SK-N-SH (cell line): ENCODE data around the gene ATF4. TPM values are rescaled to one million over a fixed set of nuclear protein-coding genes. Genes with fewer than 3 reads are reported as not detected.

ENCODE experiments used
- CTCF ChIA-PET: fragments of 300-600, 350-600 bp; formaldehyde crosslinking; extraction: SDS; loops from one replicate; lab custom pipeline; 2021; lab: Yijun Ruan, JAX
- POLR2A ChIA-PET: fragments of 350-600 bp; sonication (Branson Sonifier 250); formaldehyde crosslinking; extraction: SDS; loops from one replicate; lab custom pipeline; 2020; ENCODE audit warnings: antibody characterized with exemption, inconsistent platforms; lab: Yijun Ruan, JAX
- DNase-seq: peaks from one replicate; pipeline ENCODE4 v3.0.0; 2012
- H2AFZ ChIP-seq: fragments of 200-600 bp; sonication (generic); 2 replicates; pipeline ENCODE4 v1.8.1; 2016; ENCODE audit warnings: antibody characterized with exemption, mild to moderate bottlenecking, low read depth
- H3F3A ChIP-seq: fragments of 200-600 bp; sonication (generic); replicated peaks from 2 replicates; pipeline ENCODE3; 2016; ENCODE audit warnings: antibody characterized with exemption, mild to moderate bottlenecking; ENCODE audit not compliant: insufficient read depth
- H3K27ac ChIP-seq, 2 experiments: fragments of 200-500 bp in 1 of 2; fragments of 200-600 bp in 1 of 2; sonication (Bioruptor generic) in 1 of 2; sonication (generic), shearing (Covaris generic) in 1 of 2; 2 replicates each; pipeline versions ENCODE4 v1.5.1 to v1.6.1; 2014 to 2016; ENCODE audit warnings: low read depth in 2 of 2, inconsistent platforms in 1 of 2, low read length in 1 of 2, mild to moderate bottlenecking in 1 of 2, mixed read lengths in 1 of 2
- H3K27me3 ChIP-seq: fragments of 200-600 bp; sonication (generic), shearing (Covaris generic); 2 replicates; pipeline ENCODE4 v1.6.1; 2016; ENCODE audit warnings: mixed run types; ENCODE audit not compliant: insufficient read depth
- H3K36me3 ChIP-seq, 2 experiments: fragments of 200-500 bp in 1 of 2; fragments of 200-600 bp in 1 of 2; sonication (Bioruptor generic) in 1 of 2; sonication (generic) in 1 of 2; replicated peaks in 1 of 2; 2 replicates each; pipeline versions ENCODE3 to v1.5.1; 2014 to 2016; ENCODE audit warnings: low read length in 1 of 2, mild to moderate bottlenecking in 1 of 2; ENCODE audit not compliant: insufficient read depth in 2 of 2, control insufficient read depth in 1 of 2
- H3K4me1 ChIP-seq, 2 experiments: fragments of 200-500 bp in 1 of 2; fragments of 200-600 bp in 1 of 2; sonication (Bioruptor generic) in 1 of 2; sonication (generic), shearing (Covaris generic) in 1 of 2; 2 replicates each; pipeline versions ENCODE4 v1.5.1 to v1.6.1; 2014 to 2016; ENCODE audit warnings: low read depth in 1 of 2, low read length in 1 of 2, mixed run types in 1 of 2; ENCODE audit not compliant: insufficient read depth in 2 of 2, control insufficient read depth in 1 of 2
- H3K4me2 ChIP-seq: fragments of 200-600 bp; sonication (generic), shearing (Covaris generic); 2 replicates; pipeline ENCODE4 v1.6.1; 2017; ENCODE audit warnings: mixed run types
- H3K4me3 ChIP-seq, 2 experiments: fragments of 200-500 bp in 1 of 2; fragments of 200-600 bp in 1 of 2; sonication (Bioruptor generic) in 1 of 2; sonication (generic), shearing (Covaris generic) in 1 of 2; 2 replicates each; pipeline versions ENCODE4 v1.5.1 to v1.8.1; 2014 to 2016; ENCODE audit warnings: low read depth in 2 of 2, inconsistent platforms in 1 of 2, low read length in 1 of 2, mild to moderate bottlenecking in 1 of 2, mixed read lengths in 1 of 2, moderate library complexity in 1 of 2
- H3K79me2 ChIP-seq: fragments of 200-600 bp; sonication (generic); 2 replicates; pipeline ENCODE4 v1.8.1; 2017; ENCODE audit warnings: mild to moderate bottlenecking; ENCODE audit not compliant: insufficient read depth
- H3K9ac ChIP-seq: fragments of 200-600 bp; sonication (generic); 2 replicates; pipeline ENCODE4 v1.6.1; 2017; ENCODE audit warnings: mixed run types
- H3K9me2 ChIP-seq: fragments of 200-600 bp; sonication (generic); 2 replicates; pipeline ENCODE4 v1.6.1; 2017; ENCODE audit warnings: mixed run types
- H3K9me3 ChIP-seq: fragments of 200-600 bp; sonication (generic); 2 replicates; pipeline ENCODE4 v1.6.1; 2017; ENCODE audit warnings: mixed run types, mild to moderate bottlenecking, moderate library complexity
- H4K20me1 ChIP-seq: fragments of 200-600 bp; sonication (generic); 2 replicates; pipeline ENCODE4 v1.6.1; 2017; ENCODE audit warnings: mild to moderate bottlenecking, mixed run types; ENCODE audit not compliant: insufficient read depth
- ELF1 ChIP-seq: IDR thresholded peaks from 2 replicates; pipeline ENCODE4 v1.4.0; 2012
- FOSL2 ChIP-seq: IDR thresholded peaks from 2 replicates; pipeline ENCODE4 v1.4.0; 2012; ENCODE audit warnings: low read depth, mild to moderate bottlenecking, moderate library complexity, borderline replicate concordance
- IRF3 ChIP-seq: fragments of 150-350 bp; IDR thresholded peaks from 2 replicates; pipeline ENCODE4 v1.6.1; 2016; ENCODE audit warnings: mild to moderate bottlenecking, low read depth, low read length
- JUND ChIP-seq: IDR thresholded peaks from 2 replicates; pipeline ENCODE4 v1.4.0; 2012
- POLR2AphosphoS5 ChIP-seq: IDR thresholded peaks from 2 replicates; pipeline ENCODE4 v1.6.1; 2012; ENCODE audit warnings: low read depth, low read length
- REST ChIP-seq: IDR thresholded peaks from 2 replicates; pipeline ENCODE4 v1.6.1; 2012; ENCODE audit warnings: mild to moderate bottlenecking, low read depth, low read length, moderate library complexity
- TEAD4 ChIP-seq: IDR thresholded peaks from 2 replicates; pipeline ENCODE4 v1.4.0; 2012; ENCODE audit warnings: mild to moderate bottlenecking, borderline replicate concordance; ENCODE audit not compliant: insufficient read depth
- WGBS: methylation state at CpG from one replicate; pipeline ENCODE4 v1.1.6; 2017; ENCODE audit warnings: low lambda C conversion rate; 5-methylcytosine and 5-hydroxymethylcytosine counted together
- polyA plus RNA-seq, 3 experiments: library from polyadenylated mRNA; depleted of rRNA; stranded (reverse); fragments of >200 nt; gene quantifications; 2 replicates each; pipeline ENCODE4 v1.2.3, GENCODE V29; 2012
- TF ChIP-seq, protein P1 (sequence below): IDR thresholded peaks from 2 replicates; pipeline ENCODE4 v1.4.0; 2012; ENCODE audit warnings: low read depth, borderline replicate concordance

ATF4 gene
- polyA plus RNA-seq, 1 of the 3 experiments (the other 2 are of a cell fraction) = 375 TPM

DNA sequence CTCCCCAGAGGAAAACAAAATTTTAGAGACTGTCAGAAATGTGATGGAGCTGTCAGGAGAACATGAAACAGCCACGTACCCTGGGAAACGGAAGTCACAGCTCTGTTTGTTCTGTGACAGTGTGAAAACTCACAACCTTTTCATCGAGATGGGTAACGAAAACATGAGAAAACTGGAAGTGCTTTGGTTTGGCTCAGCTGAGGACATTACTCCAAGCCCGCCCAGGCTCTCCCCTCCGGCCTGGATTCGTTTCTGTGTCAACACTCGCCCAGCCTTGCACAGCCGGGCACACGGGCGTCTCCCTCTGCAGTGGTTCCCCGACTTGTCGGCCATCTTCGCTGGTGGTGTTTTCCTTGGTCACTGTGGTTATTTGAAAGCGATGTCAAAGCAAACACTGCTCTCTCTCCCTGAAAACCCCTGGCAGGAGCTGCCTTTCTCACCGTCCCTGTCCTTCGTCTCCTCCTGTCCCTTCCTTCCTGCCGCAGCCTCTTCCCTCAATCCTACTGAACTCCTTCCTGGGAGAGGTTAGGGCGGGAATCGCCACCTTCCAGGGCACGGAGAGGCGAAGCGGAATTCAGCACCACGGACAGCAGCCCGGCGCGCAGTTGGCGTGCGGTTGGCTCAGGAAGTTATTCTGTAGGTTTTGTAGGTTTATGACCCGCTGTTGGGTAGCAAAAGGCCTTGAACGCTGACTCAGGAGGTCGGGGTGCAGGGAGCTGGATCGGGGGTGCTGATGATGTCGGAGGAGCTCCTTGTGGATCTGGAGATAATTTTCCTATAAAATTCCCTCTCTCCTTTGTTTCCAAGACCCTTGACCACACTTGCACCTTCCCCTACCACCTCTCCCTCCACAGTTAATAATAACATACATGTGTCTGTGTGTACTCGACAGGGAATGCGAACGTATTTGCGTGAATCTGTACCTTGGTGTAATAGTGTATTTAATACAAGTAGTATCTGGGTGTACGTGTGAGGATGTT, 25.3 kb downstream of the ATF4 start:
- H2AFZ ChIP-seq = no peak overlapping the region
- H3K27ac ChIP-seq = no peak overlapping the region
- H3F3A ChIP-seq = no peaks in the 10 kb centered on the region
- no peaks in the 10 kb centered on the region for H3K9me2 ChIP-seq
- H3K4me2 ChIP-seq = no peak overlapping the region
- H3K4me1 ChIP-seq = no peaks in the 10 kb centered on the region; a peak in 1 of 4 replicates
- H3K9ac ChIP-seq = no peak overlapping the region
- TF ChIP-seq IRF3 (no peak), REST (peak; percentile 94)
- H3K79me2 ChIP-seq = no peaks in the 10 kb centered on the region
- ChIA-PET POLR2A (no interaction called here), CTCF (interaction anchor here (0.7 to 5.3 kb wide), 4 partner anchors 13 to 490 kb away, joined by 3 to 32 read pairs (median 4); no protein-coding TSS in a partner anchor)
- no peaks in the 10 kb centered on the region for H3K9me3 ChIP-seq
- H3K36me3 ChIP-seq = no peaks in the 10 kb centered on the region
- DNase-seq = no peak
- WGBS = 71% methylated on average over 31 of the region's 39 CpGs
- H3K27me3 ChIP-seq = no peaks in the 10 kb centered on the region
- H3K4me3 ChIP-seq = no peak overlapping the region
- no peaks in the 10 kb centered on the region for H4K20me1 ChIP-seq

DNA sequence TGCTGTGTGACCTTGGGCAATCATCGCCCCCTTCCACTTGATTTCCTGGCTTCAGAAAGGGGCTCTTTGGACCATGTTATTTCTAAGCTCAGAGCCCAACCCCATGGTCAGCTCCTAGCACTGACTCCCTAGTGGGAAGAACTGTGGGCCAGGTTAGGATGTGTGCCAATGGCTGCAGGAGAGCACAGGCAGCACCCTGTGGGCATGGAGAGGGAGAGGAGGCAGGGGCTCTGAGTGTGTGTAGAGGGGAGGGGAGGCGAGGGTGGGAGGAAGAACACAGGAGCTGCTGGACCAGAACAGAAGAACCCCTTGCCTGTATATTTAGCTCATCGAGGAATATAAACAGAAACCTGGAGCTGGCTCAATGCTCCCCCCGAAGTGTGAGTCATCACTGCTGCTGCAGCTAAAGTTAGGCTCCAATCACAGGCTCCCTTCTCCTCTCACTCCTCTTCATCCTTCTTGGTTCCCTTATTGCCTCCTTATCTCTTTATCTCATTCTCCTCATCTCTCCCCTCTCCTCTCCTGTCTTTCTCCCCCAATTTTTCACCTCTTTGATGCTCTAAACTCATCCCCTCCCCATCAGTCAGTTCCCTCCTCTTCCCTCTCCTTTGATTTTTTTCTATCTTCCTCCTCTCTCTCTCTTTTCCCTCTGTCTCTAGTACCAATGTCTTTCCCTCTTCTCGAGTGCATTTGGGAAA, 26.7 kb downstream of the ATF4 start:
- POLR2A ChIA-PET = interaction anchor here (0.5 kb wide), 1 partner anchor 10 kb away, joined by 4 read pairs; no protein-coding TSS in a partner anchor
- Histone ChIP-seq H3K79me2 (no peaks in the 10 kb centered on the region), H3K27ac (no peak overlapping the region), H3K4me1 (no peaks in the 10 kb centered on the region; a peak in 1 of 4 replicates), H3F3A (no peaks in the 10 kb centered on the region), H2AFZ (no peak overlapping the region), H3K9me3 (no peaks in the 10 kb centered on the region), H3K9me2 (no peaks in the 10 kb centered on the region), H3K36me3 (no peaks in the 10 kb centered on the region), H3K27me3 (no peaks in the 10 kb centered on the region), H3K9ac (no peak overlapping the region), H3K4me3 (no peak overlapping the region), H3K4me2 (peak overlapping the region; percentile 47; the same call in 1 of the 2 replicates), H4K20me1 (no peaks in the 10 kb centered on the region)
- CTCF ChIA-PET = interaction anchor here (1.0 to 3.3 kb wide), 2 partner anchors 13 to 477 kb away, joined by 5 to 13 read pairs; no protein-coding TSS in a partner anchor
- no peak for DNase-seq
- TF ChIP-seq TEAD4 (no peak), JUND (peak; percentile 54), POLR2AphosphoS5 (no peak), FOSL2 (peak; percentile 76; the same call in 1 of the 2 replicates), ELF1 (no peak)
- TF ChIP-seq, protein P1, sequence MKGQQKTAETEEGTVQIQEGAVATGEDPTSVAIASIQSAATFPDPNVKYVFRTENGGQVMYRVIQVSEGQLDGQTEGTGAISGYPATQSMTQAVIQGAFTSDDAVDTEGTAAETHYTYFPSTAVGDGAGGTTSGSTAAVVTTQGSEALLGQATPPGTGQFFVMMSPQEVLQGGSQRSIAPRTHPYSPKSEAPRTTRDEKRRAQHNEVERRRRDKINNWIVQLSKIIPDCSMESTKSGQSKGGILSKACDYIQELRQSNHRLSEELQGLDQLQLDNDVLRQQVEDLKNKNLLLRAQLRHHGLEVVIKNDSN = no peak
- WGBS = 21% methylated on average over 3 of the region's 5 CpGs
